Measurements from ENCODE around the gene KRT77.

DNA sequence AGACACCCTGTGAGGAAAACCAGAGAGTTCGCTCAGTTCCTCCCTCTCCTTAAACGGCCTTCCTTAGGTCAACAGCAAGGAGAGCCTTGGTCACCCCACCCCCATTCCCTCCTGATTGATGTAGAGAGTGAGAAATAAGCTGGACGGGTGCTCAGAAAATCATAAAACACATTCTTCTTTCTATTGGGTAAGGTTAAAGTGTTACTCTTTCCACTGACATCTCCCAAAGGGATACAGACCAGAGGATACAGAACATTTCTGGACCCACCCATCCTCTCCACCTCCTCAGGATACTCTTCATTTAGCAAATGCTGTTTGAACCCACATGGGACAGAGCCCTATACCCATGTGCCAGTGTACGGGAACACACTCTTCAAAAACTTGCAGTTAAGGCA lies 11.6 kb upstream of the KRT77 start:
- TF ChIP-seq POLR2AphosphoS5 (IDR thresholded peaks at IDR 0.05), result no peak
- no peak for TF ChIP-seq CTCF (IDR thresholded peaks at IDR 0.05)
- no peak for TF ChIP-seq POLR2A (IDR thresholded peaks at IDR 0.05)
- TF ChIP-seq EP300 (IDR thresholded peaks at IDR 0.05; ENCODE audit: low read depth), result no peak

Measured in transverse colon (tissue), 4 donors.